Inferior parietal cortex (tissue), 1 donor: ENCODE results near the gene TWIST2.

Experiments used
- DNase-seq: peaks from one replicate; pipeline ENCODE4 v3.0.0-alpha.2; 2016; ENCODE audit errors: extremely low spot score

TWIST2 gene

GRCh38 chr2:238890131-238890530, 42.2 kb downstream of the TWIST2 start:
- no peak for DNase-seq

GRCh38 chr2:238890618-238891456, 43.0 kb downstream of the TWIST2 start:
- no peak for DNase-seq

DNA sequence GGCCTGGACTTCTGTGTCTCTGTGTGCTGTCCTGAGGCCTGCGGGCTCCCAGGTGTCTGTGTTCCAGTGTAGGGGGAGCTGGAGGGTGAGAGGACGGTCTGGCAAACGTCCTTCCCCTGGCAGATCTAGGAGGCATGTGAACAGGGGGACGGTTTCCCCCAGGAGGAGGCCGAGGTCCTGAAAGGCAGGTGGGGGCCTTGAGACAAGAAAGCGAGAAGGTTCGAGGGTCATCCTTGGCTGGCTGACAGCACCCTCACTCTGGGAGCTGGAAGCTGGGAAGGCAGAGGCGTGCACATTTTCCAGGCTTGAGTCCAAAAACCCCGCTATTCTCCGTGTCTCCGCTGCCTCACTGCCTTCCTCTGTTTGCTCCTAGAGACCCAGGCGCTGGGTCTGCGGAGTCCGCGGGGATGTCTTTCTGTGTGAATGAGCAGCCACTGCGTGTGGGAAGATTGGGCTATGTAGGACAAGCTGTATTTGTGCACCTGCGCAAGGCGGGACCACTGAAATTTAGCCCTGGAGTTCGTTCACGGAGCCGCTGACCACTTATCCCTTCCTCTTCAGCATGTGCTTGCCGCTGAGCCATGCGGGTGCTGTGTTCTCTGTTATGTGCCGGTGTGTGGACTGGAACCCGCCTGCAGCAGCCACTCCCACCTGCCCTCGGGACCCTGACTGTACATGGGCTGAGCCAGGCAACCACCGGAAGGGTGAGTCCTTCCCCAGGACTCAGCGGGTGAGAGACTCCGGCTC, 43.7 kb downstream of the TWIST2 start:
- no peak for DNase-seq

GRCh38 chr2:238892204-238892500, 44.3 kb downstream of the TWIST2 start:
- no peak for DNase-seq

DNA sequence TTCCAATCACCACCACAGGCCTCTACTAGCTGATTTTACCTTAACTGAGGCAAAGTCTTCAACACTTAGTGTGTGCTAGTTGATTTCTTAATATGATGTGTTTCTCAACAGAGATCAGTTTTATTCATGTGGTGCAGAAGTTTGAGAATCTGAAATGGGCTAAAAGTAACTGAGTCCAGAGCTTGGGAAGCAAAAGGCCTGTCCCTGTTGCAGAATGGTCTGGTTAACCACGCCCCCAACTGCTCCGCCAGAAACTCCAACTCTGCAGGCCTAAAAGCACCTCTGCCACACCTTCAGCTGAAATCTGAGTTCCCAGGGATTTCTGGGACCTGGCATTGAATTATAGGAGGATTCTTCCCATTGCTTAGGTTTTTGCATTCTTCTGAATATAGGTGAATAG, 44.9 kb downstream of the TWIST2 start:
- DNase-seq: no peak

DNA sequence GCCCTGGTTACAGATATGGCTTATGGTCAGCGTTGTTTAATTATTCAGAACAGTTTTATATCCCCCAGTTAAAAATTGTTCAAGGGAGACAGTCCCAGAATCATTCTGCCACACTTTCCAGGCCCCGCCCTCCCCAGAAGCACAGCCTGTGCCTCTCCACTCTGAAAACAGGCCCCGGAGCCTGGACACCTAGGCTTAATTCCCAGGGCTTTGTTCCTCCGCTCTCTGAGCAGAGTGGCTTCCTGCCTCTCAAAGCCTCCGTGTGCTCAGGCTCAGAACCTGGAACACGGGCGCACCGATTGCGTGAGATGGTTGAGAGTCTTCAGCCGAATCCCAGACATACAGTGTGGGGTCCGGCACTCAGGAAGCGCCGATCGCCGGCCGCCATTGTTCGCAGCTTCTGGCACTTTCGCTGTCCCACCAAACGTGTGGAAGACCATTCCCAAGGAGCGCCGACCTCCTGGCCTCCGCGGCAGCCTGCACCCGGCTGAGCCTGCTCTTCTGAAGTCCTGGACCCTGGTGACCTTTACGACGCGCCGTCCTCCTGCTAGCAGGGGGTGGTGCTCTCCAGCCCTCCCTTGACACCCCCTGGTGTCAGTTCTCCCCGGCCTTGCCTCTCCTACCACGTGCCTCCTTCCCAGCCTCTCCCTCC, 45.6 kb downstream of the TWIST2 start:
- no peak for DNase-seq

DNA sequence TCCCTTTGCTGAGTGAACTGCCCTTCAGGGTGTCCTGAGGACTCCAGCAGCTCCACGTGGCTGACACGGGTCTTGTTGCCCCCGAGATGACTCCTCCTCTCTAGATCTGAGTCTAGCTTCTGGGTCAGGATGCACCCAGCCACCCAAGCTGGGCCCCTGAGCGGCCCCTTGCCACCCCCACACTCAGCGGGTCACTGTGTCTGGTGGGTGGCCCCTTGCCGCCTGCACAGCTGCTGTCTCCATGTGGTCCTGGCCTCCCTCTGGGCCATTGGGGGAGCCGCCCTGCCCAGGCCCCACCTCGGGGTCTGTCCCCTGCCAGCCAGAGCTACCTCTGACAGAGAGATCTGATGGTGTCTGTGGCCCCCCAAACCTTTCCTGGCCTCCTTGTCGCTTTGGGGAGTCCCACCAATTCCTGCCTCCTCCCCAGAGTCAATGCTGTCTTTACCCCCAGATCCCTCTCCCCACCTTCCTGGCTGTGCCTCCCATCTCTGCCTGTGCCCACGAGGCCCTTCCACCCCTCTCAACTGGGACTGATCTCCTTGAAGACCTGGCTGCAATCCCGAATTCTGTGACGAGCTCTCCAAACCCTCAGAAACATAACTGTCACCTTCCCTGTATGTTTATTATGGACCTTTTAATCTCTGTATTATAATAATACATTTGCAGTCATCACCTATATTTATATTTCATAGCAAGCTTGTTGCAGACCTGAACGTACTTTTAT, 46.5 kb downstream of the TWIST2 start:
- no peak for DNase-seq

GRCh38 chr2:238894950-238895298, 47.0 kb downstream of the TWIST2 start:
- no peak for DNase-seq

DNA sequence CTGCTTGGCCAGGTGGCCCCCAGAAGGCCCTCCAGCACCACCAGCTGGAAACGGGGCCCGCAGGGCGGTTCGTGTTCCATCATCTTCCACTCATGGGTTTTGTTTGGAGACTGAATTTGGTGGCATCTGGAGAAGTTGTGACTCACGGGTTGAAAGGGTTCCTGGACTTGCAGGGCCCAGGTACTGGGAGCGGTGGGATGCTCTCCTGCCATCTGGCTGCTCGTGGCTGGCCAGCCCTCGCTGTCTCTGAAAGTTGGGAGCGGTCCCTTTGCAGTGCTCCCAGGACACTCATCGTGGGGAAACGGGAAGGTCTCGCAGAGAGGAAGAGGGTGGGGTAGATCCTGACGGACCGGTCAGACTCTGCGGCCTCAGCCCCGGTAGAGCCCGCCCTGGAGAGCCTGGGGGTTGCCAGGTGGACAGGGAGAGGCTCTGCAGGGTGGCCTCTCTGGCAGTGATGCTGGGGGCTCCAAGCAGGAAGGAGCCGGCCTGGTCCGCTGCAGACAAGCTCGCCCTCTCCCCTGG, 47.5 kb downstream of the TWIST2 start:
- no peak for DNase-seq

- DNase-seq: no peak
Measured at GRCh38 chr2:238895891-238896600, 48.2 kb downstream of the TWIST2 start.

- no peak for DNase-seq
Measured at GRCh38 chr2:238896641-238897040, 48.8 kb downstream of the TWIST2 start.

GRCh38 chr2:238897122-238897880, 49.4 kb downstream of the TWIST2 start:
- DNase-seq: no peak

- no peak for DNase-seq
Measured at GRCh38 chr2:238897911-238898311, 50.0 kb downstream of the TWIST2 start.

DNA sequence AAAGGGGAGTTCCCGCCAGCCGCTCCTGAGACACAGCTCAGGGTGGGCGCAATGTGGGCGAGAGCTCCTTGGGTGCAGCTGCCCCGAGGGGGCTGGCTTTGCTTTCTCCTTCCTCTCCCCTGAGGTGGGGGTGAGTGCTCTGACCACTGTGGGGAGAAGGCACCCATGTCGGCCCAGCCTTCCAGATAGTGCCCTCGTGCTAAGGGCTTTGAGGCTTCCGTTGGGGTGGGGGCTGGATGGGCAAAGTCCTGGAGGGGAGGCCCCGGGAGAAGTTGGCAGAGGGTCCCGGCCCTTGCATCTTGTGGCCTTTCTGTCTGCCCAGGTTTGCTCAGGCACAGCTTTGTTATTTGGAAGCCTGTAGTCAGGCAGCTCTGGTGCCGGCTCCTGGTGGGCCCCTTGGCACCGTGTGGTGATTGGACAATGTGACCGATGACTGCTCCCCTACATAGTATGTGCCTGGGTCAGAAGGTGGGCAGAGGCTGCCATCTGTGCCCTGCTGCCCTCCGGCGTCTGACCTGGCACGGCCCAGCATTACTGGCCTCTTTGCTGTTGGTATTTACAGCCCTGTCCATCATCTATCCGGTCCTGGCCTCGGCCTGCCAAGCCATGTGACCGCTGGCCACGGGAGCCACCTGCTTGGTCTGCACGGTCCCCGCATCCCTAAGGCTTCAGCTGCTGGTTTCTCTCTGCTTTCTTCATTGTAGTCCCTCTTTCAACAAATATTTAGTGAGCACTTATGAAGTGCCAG, 50.8 kb downstream of the TWIST2 start:
- no peak for DNase-seq

GRCh38 chr2:238899386-238899785, 51.5 kb downstream of the TWIST2 start:
- DNase-seq: no peak

- no peak for DNase-seq
Measured at GRCh38 chr2:238900511-238900910, 52.6 kb downstream of the TWIST2 start.

DNA sequence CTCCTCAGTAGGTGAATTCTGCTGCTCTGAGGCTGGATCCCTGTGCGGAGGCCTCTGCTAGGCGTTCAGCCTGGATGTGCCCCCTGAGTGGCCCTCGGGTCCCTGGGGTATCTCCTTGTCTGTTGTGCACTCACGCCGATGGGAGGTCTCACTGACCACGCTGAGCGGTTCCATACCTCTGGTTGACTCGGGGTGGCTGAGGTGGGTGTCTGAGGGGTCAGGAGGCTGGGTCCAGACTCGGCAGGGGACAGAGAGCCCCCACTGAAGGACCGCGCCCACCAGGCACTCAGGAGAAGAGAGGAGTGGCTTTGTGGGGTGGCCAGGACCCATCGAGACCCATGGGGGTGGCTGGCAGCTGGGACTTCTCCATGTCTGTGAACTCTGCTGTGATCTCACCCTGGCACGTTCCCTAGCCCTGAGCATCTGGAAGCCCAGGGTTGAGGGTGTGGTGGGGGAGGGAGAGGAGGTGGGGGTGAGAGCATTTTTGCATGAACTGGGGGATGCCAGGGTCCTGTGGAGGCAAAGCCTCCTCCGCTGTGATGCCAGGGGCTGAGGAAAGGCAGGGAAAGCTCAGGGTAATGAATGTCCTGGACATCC, 53.7 kb downstream of the TWIST2 start:
- DNase-seq: no peak

- DNase-seq: no peak
Measured at GRCh38 chr2:238902285-238902684, 54.4 kb downstream of the TWIST2 start.

DNA sequence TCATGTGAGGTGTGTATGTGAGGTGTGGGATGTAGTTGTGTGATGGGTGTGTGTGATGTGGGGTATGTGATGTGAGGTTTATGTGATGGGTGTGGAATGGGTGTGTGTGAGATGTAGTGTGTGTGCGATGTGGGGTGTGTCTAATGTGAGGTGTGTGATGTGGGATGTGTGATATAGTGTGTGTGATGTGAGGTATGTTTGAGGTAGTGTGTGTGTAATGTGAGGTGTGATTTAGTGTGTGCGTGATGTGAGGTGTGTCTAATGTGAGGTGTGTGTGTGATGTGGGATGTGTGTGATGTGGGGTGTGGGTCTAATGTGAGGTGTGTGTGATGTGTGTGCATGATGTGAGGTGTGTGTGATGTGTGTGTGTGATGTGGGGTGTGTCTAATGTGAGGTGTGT, 55.3 kb downstream of the TWIST2 start:
- no peak for DNase-seq

GRCh38 chr2:238904177-238904576, 56.3 kb downstream of the TWIST2 start:
- no peak for DNase-seq
